Mammary epithelial cell (primary cell): ENCODE data around the gene ERGIC2.

Experiments used
- CTCF ChIP-seq, 2 donors: IDR thresholded peaks in 1 of 2; conservative IDR thresholded peaks in 1 of 2; 2 replicates each; pipeline ENCODE4 v1.5.1; 2011 to 2012; ENCODE audit warnings: inconsistent platforms in 2 of 2, low read length in 2 of 2, mild to moderate bottlenecking in 2 of 2, control low read depth in 1 of 2, low read depth in 1 of 2; ENCODE audit not compliant: insufficient read depth in 1 of 2; ENCODE audit errors: extremely low read depth in 1 of 2
- EZH2 ChIP-seq: IDR thresholded peaks from 2 replicates; pipeline ENCODE4 v1.6.1; 2012; ENCODE audit warnings: low read length, inconsistent platforms, borderline replicate concordance

GRCh38 chr12:29429999-29430715 is 49.2 kb upstream of the ERGIC2 start:
- TF ChIP-seq CTCF (conservative IDR thresholded peaks at IDR 0.05 in 1 of 2, IDR thresholded peaks at IDR 0.05 in 1 of 2; ENCODE audit: extremely low read depth in 1 of 2, insufficient read depth in 1 of 2, low read depth in 1 of 2, low read length in 2 of 2) (no peak), EZH2 (no peak)
